H1 (cell line): ENCODE results near the gene DYNLL1. TPM values are rescaled to one million over a fixed set of nuclear protein-coding genes. Genes with fewer than 3 reads are reported as not detected.

Experiments
- CTCF ChIA-PET: fragments of 300-600 bp; sonication (Branson Sonifier 250); formaldehyde crosslinking; loops from one replicate; lab custom pipeline; 2021; ENCODE audit not compliant: partially characterized antibody; lab: Charles Lee
- POLR2A ChIA-PET: fragments of 300-600 bp; sonication (Branson Sonifier 250); formaldehyde crosslinking; loops from one replicate; lab custom pipeline; 2021; ENCODE audit warnings: inconsistent platforms; ENCODE audit not compliant: partially characterized antibody; lab: Charles Lee
- DNase-seq, 2 experiments: peaks; one replicate each; pipeline versions ENCODE4 v3.0.0 to v3.0.0-alpha.2; 2010 to 2022; ENCODE audit warnings: low spot score in 2 of 2, low read depth in 1 of 2, mixed read lengths in 1 of 2
- FAIRE-seq: peaks from 2 replicates; lab custom pipeline; 2011; peaks lifted over from hg19 to GRCh38; lab: Jason Lieb, UNC
- H2AFZ ChIP-seq: 2 replicates; pipeline ENCODE4 v1.8.1; 2012; ENCODE audit warnings: low read length, inconsistent platforms
- H2AK5ac ChIP-seq: 2 replicates; pipeline ENCODE4 v1.6.1; 2013; ENCODE audit warnings: low read depth, low read length
- H2BK120ac ChIP-seq: replicated peaks from 2 replicates; pipeline ENCODE3; 2013; ENCODE audit warnings: low read depth, low read length, inconsistent platforms
- H2BK12ac ChIP-seq: 2 replicates; pipeline ENCODE4 v1.6.1; 2013; ENCODE audit warnings: low read depth, low read length
- H2BK15ac ChIP-seq: 2 replicates; pipeline ENCODE4 v1.6.1; 2013; ENCODE audit warnings: low read length
- H2BK20ac ChIP-seq: 2 replicates; pipeline ENCODE4 v1.6.1; 2013; ENCODE audit warnings: low read length
- H2BK5ac ChIP-seq: 2 replicates; pipeline ENCODE4 v1.6.1; 2013; ENCODE audit warnings: low read depth, low read length
- H3K14ac ChIP-seq: 2 replicates; pipeline ENCODE4 v1.6.1; 2013; ENCODE audit warnings: inconsistent platforms; ENCODE audit not compliant: insufficient read length
- H3K18ac ChIP-seq: 2 replicates; pipeline ENCODE4 v1.6.1; 2013; ENCODE audit warnings: low read length; ENCODE audit errors: extremely low read depth
- H3K23ac ChIP-seq: 2 replicates; pipeline ENCODE4 v1.6.1; 2013; ENCODE audit warnings: inconsistent platforms; ENCODE audit not compliant: insufficient read length
- H3K23me2 ChIP-seq: 2 replicates; pipeline ENCODE4 v1.6.1; 2013; ENCODE audit warnings: low read depth, low read length
- H3K27ac ChIP-seq: 2 replicates; pipeline ENCODE4 v1.6.1; 2011; ENCODE audit warnings: low read depth, low read length, inconsistent platforms
- H3K27me3 ChIP-seq, 4 experiments: replicated peaks in 1 of 4; 1 replicate in 1 of 4; 2 replicates in 3 of 4; pipeline versions ENCODE4 v1.6.1 to v1.8.1; 2011 to 2013; ENCODE audit warnings: low read length in 3 of 4, mild to moderate bottlenecking in 3 of 4, inconsistent platforms in 2 of 4, mixed read lengths in 2 of 4, moderate library complexity in 1 of 4; ENCODE audit not compliant: control insufficient read depth in 3 of 4, insufficient read depth in 3 of 4; ENCODE audit errors: extremely low read depth in 1 of 4
- H3K36me3 ChIP-seq, 4 experiments: 2 replicates each; pipeline versions ENCODE4 v1.6.1 to v1.8.1; 2011 to 2013; ENCODE audit warnings: mild to moderate bottlenecking in 4 of 4, low read length in 3 of 4, moderate library complexity in 2 of 4, control low read depth in 1 of 4, inconsistent platforms in 1 of 4; ENCODE audit not compliant: insufficient read depth in 4 of 4, control insufficient read depth in 2 of 4
- H3K4ac ChIP-seq: replicated peaks from 2 replicates; pipeline ENCODE3; 2013; ENCODE audit warnings: low read length, low read depth, mixed read lengths, inconsistent platforms; ENCODE audit not compliant: insufficient read length
- H3K4me1 ChIP-seq, 4 experiments: replicated peaks in 1 of 4; 1 replicate in 1 of 4; 2 replicates in 3 of 4; pipeline versions ENCODE4 v1.6.1 to v1.8.1; 2011 to 2013; ENCODE audit warnings: low read length in 3 of 4, inconsistent platforms in 2 of 4, mixed read lengths in 1 of 4; ENCODE audit not compliant: insufficient read depth in 4 of 4, control insufficient read depth in 3 of 4
- H3K4me2 ChIP-seq, 2 experiments: 2 replicates each; pipeline versions ENCODE4 v1.6.1 to v1.8.1; 2011 to 2013; ENCODE audit warnings: low read depth in 2 of 2, low read length in 2 of 2, control low read depth in 1 of 2, inconsistent platforms in 1 of 2, mild to moderate bottlenecking in 1 of 2; ENCODE audit not compliant: insufficient read depth in 1 of 2
- H3K4me3 ChIP-seq, 4 experiments: fragments of 200-600, 300-600 bp in 1 of 4; sonication (generic), shearing (Covaris generic), sonication (Bioruptor Twin) in 1 of 4; 2 replicates each; pipeline versions ENCODE4 v1.5.1 to v1.8.1; 2011 to 2016; ENCODE audit warnings: low read length in 4 of 4, low read depth in 3 of 4, control low read depth in 2 of 4, inconsistent platforms in 2 of 4, mild to moderate bottlenecking in 2 of 4, mixed read lengths in 1 of 4, moderate library complexity in 1 of 4; ENCODE audit not compliant: insufficient read depth in 2 of 4; ENCODE audit errors: extremely low read depth in 1 of 4
- H3K56ac ChIP-seq: replicated peaks from 2 replicates; pipeline ENCODE3; 2013; ENCODE audit warnings: low read depth, mild to moderate bottlenecking, mixed read lengths, low read length, inconsistent platforms; ENCODE audit not compliant: insufficient read length
- H3K79me1 ChIP-seq: 2 replicates; pipeline ENCODE4 v1.6.1; 2013; ENCODE audit warnings: low read depth, low read length, control low read depth
- H3K79me2 ChIP-seq, 2 experiments: 2 replicates each; pipeline versions ENCODE4 v1.6.1 to v1.8.1; 2012 to 2013; ENCODE audit warnings: low read length in 2 of 2, mild to moderate bottlenecking in 2 of 2, inconsistent platforms in 1 of 2; ENCODE audit not compliant: insufficient read depth in 2 of 2, control insufficient read depth in 1 of 2
- H3K9ac ChIP-seq, 4 experiments: replicated peaks in 1 of 4; 1 replicate in 1 of 4; 2 replicates in 3 of 4; pipeline versions ENCODE4 v1.6.1 to v1.8.1; 2011 to 2013; ENCODE audit warnings: low read depth in 3 of 4, low read length in 3 of 4, control low read depth in 2 of 4, mild to moderate bottlenecking in 2 of 4, moderate library complexity in 2 of 4, inconsistent platforms in 1 of 4; ENCODE audit errors: extremely low read depth in 1 of 4
- H3K9me3 ChIP-seq, 2 experiments: 2 replicates each; pipeline versions ENCODE4 v1.6.1 to v1.8.1; 2012 to 2013; ENCODE audit warnings: mild to moderate bottlenecking in 2 of 2, moderate library complexity in 2 of 2, control low read depth in 1 of 2, inconsistent platforms in 1 of 2, low read depth in 1 of 2, low read length in 1 of 2, mixed read lengths in 1 of 2; ENCODE audit not compliant: insufficient read depth in 2 of 2
- H4K20me1 ChIP-seq, 2 experiments: replicated peaks in 1 of 2; 2 replicates each; pipeline versions ENCODE3 to v1.8.1; 2011 to 2013; ENCODE audit warnings: inconsistent platforms in 2 of 2, low read length in 2 of 2, mild to moderate bottlenecking in 1 of 2; ENCODE audit not compliant: insufficient read depth in 2 of 2, control insufficient read depth in 1 of 2
- H4K5ac ChIP-seq: 2 replicates; pipeline ENCODE4 v1.6.1; 2013; ENCODE audit warnings: low read length, low read depth, mixed read lengths, inconsistent platforms; ENCODE audit not compliant: insufficient read length
- H4K8ac ChIP-seq: 2 replicates; pipeline ENCODE4 v1.8.0; 2013; ENCODE audit warnings: mild to moderate bottlenecking, moderate library complexity, low read length, inconsistent platforms; ENCODE audit not compliant: insufficient read depth; ENCODE audit errors: extremely low read depth
- H4K91ac ChIP-seq: replicated peaks from 2 replicates; pipeline ENCODE3; 2013; ENCODE audit warnings: low read length, mixed read lengths, inconsistent platforms; ENCODE audit not compliant: insufficient read length
- CEBPB ChIP-seq: IDR thresholded peaks from 2 replicates; pipeline ENCODE4 v1.6.1; 2012; ENCODE audit warnings: low read depth, low read length
- CREB1 ChIP-seq: IDR thresholded peaks from 2 replicates; pipeline ENCODE4 v1.6.1; 2012; ENCODE audit warnings: inconsistent platforms
- FOSL1 ChIP-seq: IDR thresholded peaks from 2 replicates; pipeline ENCODE4 v1.6.1; 2011; ENCODE audit warnings: mild to moderate bottlenecking, low read depth, low read length, moderate library complexity; ENCODE audit not compliant: insufficient read depth
- KDM4A ChIP-seq: IDR thresholded peaks from one replicate; pipeline ENCODE4 v1.7.1; 2012; ENCODE audit warnings: low read depth, mild to moderate bottlenecking, moderate library complexity, low read length, inconsistent platforms; ENCODE audit not compliant: severe bottlenecking
- KDM5A ChIP-seq: fragments of 200-600 bp; IDR thresholded peaks from 2 replicates; pipeline ENCODE4 v1.7.1; 2012; ENCODE audit warnings: mild to moderate bottlenecking, low read length, inconsistent platforms, mixed read lengths
- PHF8 ChIP-seq: fragments of 200-600 bp; sonication (generic); conservative IDR thresholded peaks from 2 replicates; pipeline ENCODE4 v1.7.1; 2012; ENCODE audit warnings: low read depth, mild to moderate bottlenecking, inconsistent platforms, low read length, moderate library complexity
- POLR2A ChIP-seq, 2 experiments: IDR thresholded peaks; 1 replicate in 1 of 2; 2 replicates in 1 of 2; pipeline ENCODE4 v1.6.1; 2011; ENCODE audit warnings: low read depth in 2 of 2, low read length in 2 of 2, mild to moderate bottlenecking in 2 of 2; ENCODE audit errors: control extremely low read depth in 1 of 2
- POLR2AphosphoS5 ChIP-seq: IDR thresholded peaks from 2 replicates; pipeline ENCODE4 v1.6.1; 2011; ENCODE audit warnings: low read depth, low read length
- RBBP5 ChIP-seq: IDR thresholded peaks from 2 replicates; pipeline ENCODE4 v1.7.1; 2012; ENCODE audit warnings: low read depth, mild to moderate bottlenecking, inconsistent platforms, low read length, moderate library complexity, borderline replicate concordance
- SIX5 ChIP-seq: IDR thresholded peaks from 2 replicates; pipeline ENCODE4 v1.6.1; 2011; ENCODE audit warnings: mild to moderate bottlenecking, low read depth, low read length
- SUZ12 ChIP-seq: fragments of 200-600 bp; sonication (generic); IDR thresholded peaks from 2 replicates; pipeline ENCODE4 v1.6.1; 2012; ENCODE audit warnings: mild to moderate bottlenecking, inconsistent platforms, low read length, moderate library complexity, mixed read lengths
- TAF1 ChIP-seq: IDR thresholded peaks from 2 replicates; pipeline ENCODE4 v1.6.1; 2011; ENCODE audit warnings: mild to moderate bottlenecking, low read depth, low read length
- TAF7 ChIP-seq: optimal IDR thresholded peaks from 2 replicates; pipeline ENCODE3; 2011; ENCODE audit warnings: low read depth, mild to moderate bottlenecking, inconsistent platforms, low read length, moderate library complexity, borderline replicate concordance
- YY1 ChIP-seq: IDR thresholded peaks from 2 replicates; pipeline ENCODE4 v1.6.1; 2011; ENCODE audit warnings: low read depth, mild to moderate bottlenecking, low read length
- WGBS, 2 experiments: shearing (Covaris generic) in 1 of 2; methylation state at CpG; one replicate each; pipeline versions ENCODE4 v1.1.6 to v1.1.7; 2013 to 2015; ENCODE audit warnings: low lambda C conversion rate in 2 of 2, mixed read lengths in 2 of 2, inconsistent platforms in 1 of 2, low coverage in 1 of 2, missing lambda C conversion rate in 1 of 2; ENCODE audit not compliant: insufficient replicate concordance in 2 of 2, insufficient coverage in 1 of 2, insufficient read length in 1 of 2; ENCODE audit errors: extremely low coverage in 1 of 2, missing lambda C conversion rate in 1 of 2; 5-methylcytosine and 5-hydroxymethylcytosine counted together
- polyA plus RNA-seq, 7 experiments: library from polyadenylated mRNA; depleted of rRNA in 3 of 7; stranded (reverse) in 5 of 7; unstranded in 2 of 7; fragments of >200 nt in 5 of 7; fragments of 200-250 nt in 2 of 7; gene quantifications; 1 replicate in 5 of 7; 2 replicates in 1 of 7; 4 replicates in 1 of 7; pipeline versions ENCODE4 v1.2.1 to v1.2.3, GENCODE V29; 2011 to 2013; ENCODE audit warnings: missing spikeins in 2 of 7, mixed read lengths in 2 of 7
- total RNA-seq: library from RNA; stranded (reverse); fragmentation: NEBNext Ultra II Directional; extraction: Animal tissue kit (Norgen Biotek cat#: 25700); gene quantifications from 2 replicates; pipeline ENCODE4 v1.2.1, GENCODE V29; 2021

The DYNLL1 gene
- total and polyA plus RNA-seq, 2 of the 8 experiments (the other 6 are each of a cell fraction or from before 2014, with no cell fraction given): 423 to 488 TPM

GRCh38 chr12:120534203-120534702, 38.3 kb downstream of the DYNLL1 start, which contains the start of gene RNF10:
Gene RNF10, plus strand, starts transcription at chr12:120534356. Its CDS starts 456 bp downstream, at chr12:120534812.
- Histone ChIP-seq H3K79me2 (peaks cover 22 to 47% of the 10 kb centered on the region in 2 experiments), H3K27me3 (no peaks in the 10 kb centered on the region), H2BK12ac (no peak within 1 kb of the TSS), H3K9ac (peak within 1 kb of the TSS; percentile 73 to 93 (median 88)), H4K5ac (peak within 1 kb of the TSS; percentile 21), H4K20me1 (peaks cover 11 to 14% of the 10 kb centered on the region in 2 experiments), H3K56ac (peak within 1 kb of the TSS; percentile 56), H3K4me2 (peak within 1 kb of the TSS; percentile 73 to 91), H2BK20ac (no peak within 1 kb of the TSS), H3K79me1 (peaks cover 4% of the 10 kb centered on the region; the same call in 1 of the 2 replicates), H4K8ac (peak within 1 kb of the TSS; percentile 96), H3K14ac (no peak within 1 kb of the TSS), H3K36me3 (peaks cover 0 to 14% (median under 1%) of the 10 kb centered on the region in 4 experiments; a peak in 1 of 8 replicates), H3K9me3 (no peaks in the 10 kb centered on the region; a peak in 1 of 4 replicates), H2AFZ (no peak within 1 kb of the TSS; the same call in 1 of the 2 replicates), H3K23me2 (peaks cover 3% of the 10 kb centered on the region), H3K18ac (no peak within 1 kb of the TSS), H2BK5ac (0 out of 2 replicates have a peak within 1 kb of the TSS, but pooled peaks have one; percentile 20), H3K4ac (no peak within 1 kb of the TSS), H3K4me1 (peaks cover 5 to 13% (median 7%) of the 10 kb centered on the region in 4 experiments; a peak in 5 of 7 replicates), H2AK5ac (no peak within 1 kb of the TSS), H4K91ac (no peak within 1 kb of the TSS), H3K27ac (peak within 1 kb of the TSS; percentile 66; the same call in 1 of the 2 replicates), H3K4me3 (peak within 1 kb of the TSS; percentile 86 to 99 (median 93)), H2BK120ac (no peak within 1 kb of the TSS), H3K23ac (no peak within 1 kb of the TSS), H2BK15ac (no peak within 1 kb of the TSS)
- CTCF ChIA-PET: interaction anchor here (1.4 kb wide), 1 partner anchor 49 kb away, joined by 4 read pairs; no protein-coding TSS in a partner anchor
- DNase-seq (peak; percentile 43 to 80), FAIRE-seq (no peak)
- 0% methylated on average over 15 of the region's 43 CpGs; no CpG with 5 or more reads in 1 of the 2 experiments for WGBS, 2 experiments
- POLR2A ChIA-PET: interaction anchor here (0.9 to 7.2 kb wide), 6 partner anchors 38 to 334 kb away, joined by 3 to 78 read pairs (median 4); partner anchors contain the start of genes DYNLL1, POP5 and RPLP0
- TF ChIP-seq TAF1 (peak; percentile 81), SIX5 (peak; percentile 75), CREB1 (peak; percentile 26; the same call in 1 of the 2 replicates), RBBP5 (0 out of 2 replicates have a peak, but pooled peaks have one; percentile 44), POLR2AphosphoS5 (peak; percentile 82), SUZ12 (no peak), KDM4A (peak; percentile 82), TAF7 (peak; percentile 73), KDM5A (no peak; the same call in 1 of the 2 replicates), PHF8 (peak; percentile 92), CEBPB (no peak), YY1 (peak; percentile 87), POLR2A (IDR thresholded peaks at IDR 0.05; ENCODE audit: control extremely low read depth in 1 of 2, low read depth in 2 of 2, low read length in 2 of 2) (peak; percentile 89), FOSL1 (no peak)
